ENCODE results near the gene KLK11.

DNA sequence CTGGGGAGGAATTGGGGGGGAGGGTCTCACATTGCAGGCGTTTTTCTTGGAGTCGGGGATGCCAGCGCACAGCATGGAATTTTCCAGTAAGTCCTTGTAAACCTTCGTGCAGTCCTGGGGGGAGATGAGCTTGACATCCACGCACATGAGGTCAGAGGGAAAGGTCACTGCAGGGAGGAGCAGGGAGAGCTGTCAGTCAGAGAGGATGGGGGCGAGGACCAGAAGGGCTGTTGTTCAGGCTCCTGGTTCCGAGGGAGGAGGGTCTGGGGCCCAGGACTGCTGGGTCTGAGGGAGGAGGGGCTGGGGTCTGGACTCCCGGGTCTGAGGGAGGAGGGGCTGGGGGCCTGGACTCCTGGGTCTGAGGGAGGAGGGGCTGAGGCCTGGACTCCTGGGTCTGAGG lies 46.7 kb downstream of the KLK11 start:
- TF ChIP-seq MXI1 (IDR thresholded peaks at IDR 0.05; ENCODE audit: low read depth, low read length): no peak
- no peak for TF ChIP-seq TCF3 (IDR thresholded peaks at IDR 0.05; ENCODE audit: borderline replicate concordance, insufficient read depth, low read depth, low read length)
- no peak for TF ChIP-seq KDM1A (IDR thresholded peaks at IDR 0.05; ENCODE audit: borderline replicate concordance)
- TF ChIP-seq CTCF (IDR thresholded peaks at IDR 0.05 in 2 of 3, conservative IDR thresholded peaks at IDR 0.05 in 1 of 3; ENCODE audit: control insufficient read depth in 2 of 3, extremely low read depth in 1 of 3, insufficient read depth in 1 of 3, low read depth in 3 of 3, low read length in 3 of 3): no peak
- no peak for TF ChIP-seq POLR2AphosphoS5 (IDR thresholded peaks at IDR 0.05; ENCODE audit: low read length)
- TF ChIP-seq, protein P1, sequence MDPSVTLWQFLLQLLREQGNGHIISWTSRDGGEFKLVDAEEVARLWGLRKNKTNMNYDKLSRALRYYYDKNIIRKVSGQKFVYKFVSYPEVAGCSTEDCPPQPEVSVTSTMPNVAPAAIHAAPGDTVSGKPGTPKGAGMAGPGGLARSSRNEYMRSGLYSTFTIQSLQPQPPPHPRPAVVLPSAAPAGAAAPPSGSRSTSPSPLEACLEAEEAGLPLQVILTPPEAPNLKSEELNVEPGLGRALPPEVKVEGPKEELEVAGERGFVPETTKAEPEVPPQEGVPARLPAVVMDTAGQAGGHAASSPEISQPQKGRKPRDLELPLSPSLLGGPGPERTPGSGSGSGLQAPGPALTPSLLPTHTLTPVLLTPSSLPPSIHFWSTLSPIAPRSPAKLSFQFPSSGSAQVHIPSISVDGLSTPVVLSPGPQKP (IDR thresholded peaks at IDR 0.05; ENCODE audit: low read depth, low read length): no peak
- no peak for TF ChIP-seq NR2C2 (IDR thresholded peaks at IDR 0.05; ENCODE audit: borderline replicate concordance, control insufficient read depth, insufficient read length, low read depth)
- TF ChIP-seq PRDM15 (CRISPR knock-in tag; IDR thresholded peaks at IDR 0.05): no peak
- TF ChIP-seq, protein P2, sequence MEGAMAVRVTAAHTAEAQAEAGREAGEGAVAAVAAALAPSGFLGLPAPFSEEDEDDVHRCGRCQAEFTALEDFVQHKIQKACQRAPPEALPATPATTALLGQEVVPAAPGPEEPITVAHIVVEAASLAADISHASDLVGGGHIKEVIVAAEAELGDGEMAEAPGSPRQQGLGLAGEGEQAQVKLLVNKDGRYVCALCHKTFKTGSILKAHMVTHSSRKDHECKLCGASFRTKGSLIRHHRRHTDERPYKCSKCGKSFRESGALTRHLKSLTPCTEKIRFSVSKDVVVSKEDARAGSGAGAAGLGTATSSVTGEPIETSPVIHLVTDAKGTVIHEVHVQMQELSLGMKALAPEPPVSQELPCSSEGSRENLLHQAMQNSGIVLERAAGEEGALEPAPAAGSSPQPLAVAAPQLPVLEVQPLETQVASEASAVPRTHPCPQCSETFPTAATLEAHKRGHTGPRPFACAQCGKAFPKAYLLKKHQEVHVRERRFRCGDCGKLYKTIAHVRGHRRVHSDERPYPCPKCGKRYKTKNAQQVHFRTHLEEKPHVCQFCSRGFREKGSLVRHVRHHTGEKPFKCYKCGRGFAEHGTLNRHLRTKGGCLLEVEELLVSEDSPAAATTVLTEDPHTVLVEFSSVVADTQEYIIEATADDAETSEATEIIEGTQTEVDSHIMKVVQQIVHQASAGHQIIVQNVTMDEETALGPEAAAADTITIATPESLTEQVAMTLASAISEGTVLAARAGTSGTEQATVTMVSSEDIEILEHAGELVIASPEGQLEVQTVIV (IDR thresholded peaks at IDR 0.05; ENCODE audit: borderline replicate concordance, partially characterized antibody): no peak
- no peak for TF ChIP-seq EZH2 (IDR thresholded peaks at IDR 0.05; ENCODE audit: borderline replicate concordance, control insufficient read depth, low read depth, low read length)
- no peak for TF ChIP-seq POLR2A (IDR thresholded peaks at IDR 0.05; ENCODE audit: low read depth, low read length)
- TF ChIP-seq DPF2 (IDR thresholded peaks at IDR 0.05): no peak
- TF ChIP-seq, protein P3, sequence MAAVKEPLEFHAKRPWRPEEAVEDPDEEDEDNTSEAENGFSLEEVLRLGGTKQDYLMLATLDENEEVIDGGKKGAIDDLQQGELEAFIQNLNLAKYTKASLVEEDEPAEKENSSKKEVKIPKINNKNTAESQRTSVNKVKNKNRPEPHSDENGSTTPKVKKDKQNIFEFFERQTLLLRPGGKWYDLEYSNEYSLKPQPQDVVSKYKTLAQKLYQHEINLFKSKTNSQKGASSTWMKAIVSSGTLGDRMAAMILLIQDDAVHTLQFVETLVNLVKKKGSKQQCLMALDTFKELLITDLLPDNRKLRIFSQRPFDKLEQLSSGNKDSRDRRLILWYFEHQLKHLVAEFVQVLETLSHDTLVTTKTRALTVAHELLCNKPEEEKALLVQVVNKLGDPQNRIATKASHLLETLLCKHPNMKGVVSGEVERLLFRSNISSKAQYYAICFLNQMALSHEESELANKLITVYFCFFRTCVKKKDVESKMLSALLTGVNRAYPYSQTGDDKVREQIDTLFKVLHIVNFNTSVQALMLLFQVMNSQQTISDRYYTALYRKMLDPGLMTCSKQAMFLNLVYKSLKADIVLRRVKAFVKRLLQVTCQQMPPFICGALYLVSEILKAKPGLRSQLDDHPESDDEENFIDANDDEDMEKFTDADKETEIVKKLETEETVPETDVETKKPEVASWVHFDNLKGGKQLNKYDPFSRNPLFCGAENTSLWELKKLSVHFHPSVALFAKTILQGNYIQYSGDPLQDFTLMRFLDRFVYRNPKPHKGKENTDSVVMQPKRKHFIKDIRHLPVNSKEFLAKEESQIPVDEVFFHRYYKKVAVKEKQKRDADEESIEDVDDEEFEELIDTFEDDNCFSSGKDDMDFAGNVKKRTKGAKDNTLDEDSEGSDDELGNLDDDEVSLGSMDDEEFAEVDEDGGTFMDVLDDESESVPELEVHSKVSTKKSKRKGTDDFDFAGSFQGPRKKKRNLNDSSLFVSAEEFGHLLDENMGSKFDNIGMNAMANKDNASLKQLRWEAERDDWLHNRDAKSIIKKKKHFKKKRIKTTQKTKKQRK (IDR thresholded peaks at IDR 0.05; ENCODE audit: low read depth, low read length): no peak
